ENCODE data around the gene AMZ1. TPM values are rescaled to one million over a fixed set of nuclear protein-coding genes. Genes with fewer than 3 reads are reported as not detected.

The AMZ1 gene
- total RNA-seq, 4 donors from 2014 or later, result under 0.01 to 1.2 (median 0.53) TPM

DNA sequence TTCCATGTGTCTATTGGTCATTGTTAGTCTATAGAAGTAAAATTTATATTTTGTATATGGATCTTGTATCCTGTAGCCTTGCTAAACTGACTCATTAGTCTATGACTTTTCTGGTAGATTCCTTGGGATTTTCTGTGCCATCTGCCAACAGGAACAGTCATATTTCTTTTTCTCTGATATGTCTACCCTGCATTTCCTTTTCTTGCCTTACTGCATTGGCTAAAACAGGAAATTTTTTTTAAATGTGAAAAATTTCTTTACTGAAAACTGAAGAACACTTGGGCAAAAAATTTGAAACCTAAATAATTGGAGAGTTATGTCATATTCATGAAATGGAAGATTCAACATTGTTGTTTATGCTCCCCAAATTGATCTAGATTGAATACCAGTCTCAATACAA lies 67.5 kb downstream of the AMZ1 start:
- no peak for DNase-seq (ENCODE audit: extremely low spot score)
- Histone ChIP-seq H3K4me1 (peaks cover 32 to 41% (median 39%) of the 10 kb centered on the region in 4 donors), H3K27ac (replicated peaks in 1 of 4) (no peak overlapping the region), H3K27me3 (no peaks in the 10 kb centered on the region), H3K4me3 (no peak overlapping the region), H3K36me3 (peaks cover 0 to 4% (median 0%) of the 10 kb centered on the region in 4 donors), H3K9me3 (no peaks in the 10 kb centered on the region)
- intact Hi-C loops (cut with DNase I), result no loop called here
- TF ChIP-seq POLR2AphosphoS5 (IDR thresholded peaks at IDR 0.05), result no peak
- no peak for TF ChIP-seq EP300 (IDR thresholded peaks at IDR 0.05)
- TF ChIP-seq POLR2A (IDR thresholded peaks at IDR 0.05; ENCODE audit: low read depth), result no peak
- no peak for TF ChIP-seq CTCF (IDR thresholded peaks at IDR 0.05)

- Histone ChIP-seq H3K36me3 (peaks cover 0 to 4% (median 0%) of the 10 kb centered on the region in 4 donors), H3K4me1 (peaks cover 45 to 60% (median 57%) of the 10 kb centered on the region in 4 donors), H3K4me3 (peak overlapping the region in 3 of 4 donors; percentile 2 to 22 (median 9)), H3K27me3 (no peaks in the 10 kb centered on the region), H3K9me3 (no peaks in the 10 kb centered on the region), H3K27ac (replicated peaks in 1 of 4) (peak overlapping the region; percentile 81 to 91 (median 85))
- TF ChIP-seq POLR2A (IDR thresholded peaks at IDR 0.05; ENCODE audit: low read depth) (no peak), POLR2AphosphoS5 (IDR thresholded peaks at IDR 0.05) (peak in 1 of 2 donors; percentile 36), EP300 (IDR thresholded peaks at IDR 0.05) (no peak), CTCF (IDR thresholded peaks at IDR 0.05) (no peak)
- 29% methylated on average over 11 of the region's 11 CpGs for WGBS
- intact Hi-C loops (cut with DNase I), result no loop called here
- DNase-seq (ENCODE audit: extremely low spot score), result no peak
Observed at GRCh38 chr7:2757361-2757903, 69.4 kb downstream of the AMZ1 start.

DNA sequence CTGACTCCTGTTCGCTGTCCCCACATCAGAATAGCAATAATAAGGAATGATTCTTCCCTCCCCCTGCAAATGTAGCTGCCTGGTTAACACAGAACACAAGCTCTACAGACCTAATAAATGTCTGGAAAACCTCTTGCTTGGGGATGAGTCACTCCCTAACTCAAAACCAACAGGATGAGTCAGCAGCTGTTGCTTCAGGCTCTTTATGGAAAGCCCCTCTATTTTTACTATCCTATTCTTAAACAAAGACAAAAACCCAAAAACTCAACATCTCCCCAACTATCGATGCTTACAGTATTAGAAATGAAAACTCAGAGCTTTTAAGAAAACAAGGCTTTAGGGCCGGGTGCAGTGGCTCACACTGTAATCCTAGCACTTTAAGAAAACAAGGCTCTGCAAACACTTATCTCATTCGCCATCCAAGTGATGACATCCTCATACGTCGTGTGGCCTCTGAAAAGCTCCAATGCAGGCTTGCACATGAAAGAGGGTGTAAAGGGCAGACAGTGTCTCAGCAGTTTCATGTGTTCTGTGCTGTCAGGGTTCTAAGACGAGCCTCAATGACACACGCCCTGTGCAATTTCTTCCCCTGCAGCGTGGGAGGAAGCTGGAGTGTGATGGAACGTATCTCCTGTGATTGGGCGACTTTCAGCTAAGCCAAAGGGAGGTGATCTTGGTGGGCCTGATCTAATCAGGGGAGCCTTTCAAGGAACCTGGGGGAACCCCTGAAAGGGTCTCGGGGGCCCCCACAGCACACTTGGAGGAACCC lies 70.1 kb downstream of the AMZ1 start:
- intact Hi-C loops (cut with DNase I), result no loop called here
- WGBS, result 24% methylated on average over 11 of the region's 12 CpGs
- TF ChIP-seq EP300 (IDR thresholded peaks at IDR 0.05) (no peak), POLR2AphosphoS5 (IDR thresholded peaks at IDR 0.05) (peak; percentile 62 to 68), CTCF (IDR thresholded peaks at IDR 0.05) (no peak), POLR2A (IDR thresholded peaks at IDR 0.05; ENCODE audit: low read depth) (no peak)
- Histone ChIP-seq H3K4me3 (peak overlapping the region in 3 of 4 donors; percentile 9 to 22 (median 18)), H3K9me3 (no peaks in the 10 kb centered on the region), H3K4me1 (peaks cover 45 to 66% (median 63%) of the 10 kb centered on the region in 4 donors), H3K27me3 (no peaks in the 10 kb centered on the region), H3K27ac (replicated peaks in 1 of 4) (peak overlapping the region; percentile 81 to 91 (median 85)), H3K36me3 (peaks cover 0 to 4% (median 0%) of the 10 kb centered on the region in 4 donors)
- no peak for DNase-seq (ENCODE audit: extremely low spot score)

DNA sequence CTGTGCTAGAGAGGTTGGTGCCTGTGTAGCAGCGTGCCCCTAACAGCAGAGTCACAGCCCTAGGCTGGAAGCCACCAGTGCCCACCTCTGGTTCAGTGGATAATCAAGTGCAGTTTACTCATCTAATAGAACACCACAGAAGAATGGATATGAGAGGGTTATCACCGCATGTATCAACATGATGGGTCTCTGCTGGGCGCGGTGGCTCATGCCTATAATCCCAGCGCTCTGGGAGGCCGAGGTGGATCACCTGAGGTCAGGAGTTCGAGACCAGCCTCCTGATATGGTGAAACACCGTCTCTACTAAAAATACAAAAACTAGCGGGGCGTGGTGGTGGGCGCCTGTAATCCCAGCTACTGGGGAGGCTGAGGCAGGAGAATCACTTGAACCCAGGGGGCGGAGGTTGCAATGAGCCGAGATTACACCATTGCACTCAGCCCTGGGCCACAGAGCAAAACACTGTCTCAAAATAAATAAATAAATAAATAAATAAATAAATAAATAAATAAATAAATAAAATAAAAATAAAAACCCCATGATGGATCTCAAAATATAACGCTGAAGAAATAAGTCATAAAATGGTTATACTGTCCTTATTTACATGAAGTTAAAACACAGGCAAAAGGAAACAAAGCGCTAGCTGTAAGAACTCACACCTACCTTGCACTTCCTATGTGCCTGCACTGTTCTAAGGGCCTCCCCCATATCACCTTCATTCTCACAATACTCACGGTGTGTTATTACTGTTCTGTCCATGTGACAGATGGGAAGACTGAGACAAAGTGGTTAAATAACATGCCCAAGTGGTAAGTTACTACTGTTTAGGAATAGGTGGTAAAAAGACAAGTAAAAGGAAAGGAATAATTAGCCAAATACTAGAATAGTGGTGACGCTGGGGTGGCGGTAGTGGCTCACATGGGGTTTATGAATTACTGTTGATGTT lies 70.9 kb downstream of the AMZ1 start:
- intact Hi-C loops (cut with DNase I), result no loop called here
- peak overlapping the region; percentile 81 to 91 (median 85) for H3K27ac ChIP-seq (replicated peaks in 1 of 4)
- peaks cover 0 to 4% (median 0%) of the 10 kb centered on the region in 4 donors for H3K36me3 ChIP-seq
- H3K4me1 ChIP-seq, result peaks cover 54 to 75% (median 72%) of the 10 kb centered on the region in 4 donors
- H3K4me3 ChIP-seq, result peak overlapping the region in 1 of 4 donors; percentile 9
- TF ChIP-seq POLR2A (IDR thresholded peaks at IDR 0.05; ENCODE audit: low read depth) (no peak), POLR2AphosphoS5 (IDR thresholded peaks at IDR 0.05) (no peak), EP300 (IDR thresholded peaks at IDR 0.05) (no peak), CTCF (IDR thresholded peaks at IDR 0.05) (no peak)
- H3K27me3 ChIP-seq, result no peaks in the 10 kb centered on the region
- H3K9me3 ChIP-seq, result no peaks in the 10 kb centered on the region
- 95% methylated on average over 17 of the region's 18 CpGs for WGBS
- no peak for DNase-seq (ENCODE audit: extremely low spot score)
